ENCODE results near the gene SMYD3.

SMYD3 gene

DNA sequence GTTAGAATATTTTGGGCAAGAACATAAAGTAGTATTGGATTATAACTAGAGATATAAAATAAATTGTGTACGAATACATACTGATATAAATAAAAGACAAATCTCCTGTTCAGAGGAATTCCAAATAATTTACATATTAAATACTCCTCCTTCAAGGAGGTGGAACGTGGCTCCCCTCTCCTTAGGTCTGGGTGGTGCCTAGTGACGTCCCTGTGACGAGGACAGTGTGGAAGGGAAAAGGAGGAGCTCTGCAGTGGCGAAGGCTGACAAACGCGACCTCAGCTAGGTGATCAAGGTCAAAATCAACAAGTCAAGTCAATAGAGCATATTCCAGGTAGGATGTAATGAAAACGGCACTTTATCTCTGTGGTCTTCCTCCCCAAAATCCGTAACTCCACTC, 310.0 kb downstream of the SMYD3 start:
- Histone ChIP-seq H3K4me3 (ENCODE audit: insufficient read length, low read depth) (no peak overlapping the region), H3K9me3 (ENCODE audit: insufficient read depth, low read length) (no peaks in the 10 kb centered on the region), H3K9ac (ENCODE audit: insufficient read length, low read depth) (no peak overlapping the region), H3K4me1 (ENCODE audit: insufficient read depth, insufficient read length) (no peaks in the 10 kb centered on the region), H3K27me3 (ENCODE audit: insufficient read depth, insufficient read length) (no peaks in the 10 kb centered on the region), H3K36me3 (ENCODE audit: insufficient read depth, insufficient read length, low read length) (no peaks in the 10 kb centered on the region)
- DNase-seq (ENCODE audit: low read depth, low spot score) = no peak
- TF ChIP-seq YY1 (IDR thresholded peaks at IDR 0.05; ENCODE audit: insufficient read depth, insufficient read length) (no peak), SUZ12 (IDR thresholded peaks at IDR 0.05; ENCODE audit: extremely low read depth, insufficient read depth, insufficient read length) (no peak), ZNF274 (IDR thresholded peaks at IDR 0.05; ENCODE audit: low read depth, low read length) (no peak)

GRCh38 chr1:246195296-246195695, 311.8 kb downstream of the SMYD3 start:
- H3K9me3 ChIP-seq (ENCODE audit: insufficient read depth, low read length) = no peaks in the 10 kb centered on the region
- no peaks in the 10 kb centered on the region for H3K4me1 ChIP-seq (ENCODE audit: insufficient read depth, insufficient read length)
- H3K27me3 ChIP-seq (ENCODE audit: insufficient read depth, insufficient read length) = no peaks in the 10 kb centered on the region
- TF ChIP-seq ZNF274 (IDR thresholded peaks at IDR 0.05; ENCODE audit: low read depth, low read length) = no peak
- no peak for TF ChIP-seq YY1 (IDR thresholded peaks at IDR 0.05; ENCODE audit: insufficient read depth, insufficient read length)
- TF ChIP-seq SUZ12 (IDR thresholded peaks at IDR 0.05; ENCODE audit: extremely low read depth, insufficient read depth, insufficient read length) = no peak
- H3K9ac ChIP-seq (ENCODE audit: insufficient read length, low read depth) = no peak overlapping the region
- no peak for DNase-seq (ENCODE audit: low read depth, low spot score)
- H3K36me3 ChIP-seq (ENCODE audit: insufficient read depth, insufficient read length, low read length) = no peaks in the 10 kb centered on the region
- no peak overlapping the region for H3K4me3 ChIP-seq (ENCODE audit: insufficient read length, low read depth)

DNA sequence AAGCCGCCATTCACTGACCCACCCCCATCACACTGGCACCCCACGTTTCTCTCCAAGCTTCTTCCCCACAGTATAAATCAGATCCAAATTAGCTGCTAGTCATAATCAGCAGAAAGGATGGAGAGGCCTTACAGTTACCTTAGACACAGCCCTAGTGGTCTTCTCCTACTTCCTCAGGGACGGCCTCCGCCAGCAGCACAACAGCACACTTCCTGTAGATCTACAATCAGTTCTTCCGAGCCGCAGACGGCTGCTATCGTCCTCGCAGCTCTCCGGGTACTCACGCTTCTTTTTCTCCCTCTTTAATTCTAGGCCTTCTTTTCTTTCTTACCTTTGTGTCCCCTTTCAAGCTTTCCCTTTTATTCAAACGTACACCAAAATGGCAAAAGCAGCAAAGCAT, 313.5 kb downstream of the SMYD3 start:
- no peak for TF ChIP-seq ZNF274 (IDR thresholded peaks at IDR 0.05; ENCODE audit: low read depth, low read length)
- Histone ChIP-seq H3K4me1 (ENCODE audit: insufficient read depth, insufficient read length) (no peaks in the 10 kb centered on the region), H3K4me3 (ENCODE audit: insufficient read length, low read depth) (no peak overlapping the region), H3K9ac (ENCODE audit: insufficient read length, low read depth) (no peak overlapping the region), H3K36me3 (ENCODE audit: insufficient read depth, insufficient read length, low read length) (no peaks in the 10 kb centered on the region), H3K27me3 (ENCODE audit: insufficient read depth, insufficient read length) (no peaks in the 10 kb centered on the region), H3K9me3 (ENCODE audit: insufficient read depth, low read length) (no peaks in the 10 kb centered on the region)
- DNase-seq (ENCODE audit: low read depth, low spot score) = no peak

DNA sequence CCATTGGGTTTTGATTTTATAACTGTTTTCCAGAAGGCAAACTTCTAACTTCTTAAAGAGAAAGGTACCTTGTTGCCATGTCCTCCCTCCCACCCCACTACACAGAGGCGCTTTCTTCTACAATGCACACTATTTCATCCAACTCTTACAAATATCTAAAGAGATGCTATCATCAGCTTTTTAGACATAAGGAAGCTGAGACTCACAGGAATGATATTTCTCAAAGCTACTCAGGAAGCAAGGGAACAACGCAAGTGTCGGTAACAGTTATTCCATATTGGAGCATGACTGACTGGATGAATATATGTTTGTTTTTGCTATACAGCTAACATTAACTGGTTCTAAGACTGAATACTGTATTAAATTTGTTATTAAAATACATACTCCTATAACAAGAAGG, 318.0 kb downstream of the SMYD3 start:
- H3K4me3 ChIP-seq (ENCODE audit: insufficient read length, low read depth) = no peak overlapping the region
- TF ChIP-seq YY1 (IDR thresholded peaks at IDR 0.05; ENCODE audit: insufficient read depth, insufficient read length) (no peak), SUZ12 (IDR thresholded peaks at IDR 0.05; ENCODE audit: extremely low read depth, insufficient read depth, insufficient read length) (no peak), ZNF274 (IDR thresholded peaks at IDR 0.05; ENCODE audit: low read depth, low read length) (no peak)
- H3K4me1 ChIP-seq (ENCODE audit: insufficient read depth, insufficient read length) = no peaks in the 10 kb centered on the region
- H3K27me3 ChIP-seq (ENCODE audit: insufficient read depth, insufficient read length) = no peaks in the 10 kb centered on the region
- no peak overlapping the region for H3K9ac ChIP-seq (ENCODE audit: insufficient read length, low read depth)
- H3K36me3 ChIP-seq (ENCODE audit: insufficient read depth, insufficient read length, low read length) = no peaks in the 10 kb centered on the region
- no peak for DNase-seq (ENCODE audit: low read depth, low spot score)
- no peaks in the 10 kb centered on the region for H3K9me3 ChIP-seq (ENCODE audit: insufficient read depth, low read length)

DNA sequence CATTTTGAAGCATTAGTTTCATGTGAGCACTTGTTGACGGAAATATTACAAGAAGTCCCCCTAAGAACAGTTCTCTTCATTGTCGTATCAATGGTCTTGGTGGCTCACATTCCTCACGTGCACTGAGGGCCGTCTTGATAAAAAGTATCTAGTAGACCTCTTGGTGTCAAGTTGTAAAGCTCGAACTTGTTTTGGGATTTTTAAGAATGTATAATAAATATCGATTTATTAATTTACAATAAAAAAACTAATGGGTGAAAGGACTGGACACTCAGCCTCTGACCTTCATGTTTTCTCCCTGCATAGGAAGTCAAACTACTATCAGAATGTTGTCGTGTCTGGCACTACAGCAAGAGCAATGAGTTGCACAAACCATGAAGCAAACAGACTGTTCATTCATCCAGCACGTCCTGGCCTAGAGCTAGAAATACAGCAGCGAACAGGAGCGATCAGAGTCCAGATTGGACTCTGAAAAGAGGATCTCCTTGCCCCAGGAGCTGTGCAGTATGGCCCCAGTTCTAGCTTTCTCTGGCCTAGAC, 319.2 kb downstream of the SMYD3 start:
- Histone ChIP-seq H3K9me3 (ENCODE audit: insufficient read depth, low read length) (no peaks in the 10 kb centered on the region), H3K36me3 (ENCODE audit: insufficient read depth, insufficient read length, low read length) (no peaks in the 10 kb centered on the region), H3K9ac (ENCODE audit: insufficient read length, low read depth) (no peak overlapping the region), H3K4me1 (ENCODE audit: insufficient read depth, insufficient read length) (no peaks in the 10 kb centered on the region), H3K27me3 (ENCODE audit: insufficient read depth, insufficient read length) (no peaks in the 10 kb centered on the region), H3K4me3 (ENCODE audit: insufficient read length, low read depth) (no peak overlapping the region)
- no peak for TF ChIP-seq YY1 (IDR thresholded peaks at IDR 0.05; ENCODE audit: insufficient read depth, insufficient read length)
- no peak for TF ChIP-seq SUZ12 (IDR thresholded peaks at IDR 0.05; ENCODE audit: extremely low read depth, insufficient read depth, insufficient read length)
- no peak for TF ChIP-seq ZNF274 (IDR thresholded peaks at IDR 0.05; ENCODE audit: low read depth, low read length)
- DNase-seq (ENCODE audit: low read depth, low spot score) = no peak

DNA sequence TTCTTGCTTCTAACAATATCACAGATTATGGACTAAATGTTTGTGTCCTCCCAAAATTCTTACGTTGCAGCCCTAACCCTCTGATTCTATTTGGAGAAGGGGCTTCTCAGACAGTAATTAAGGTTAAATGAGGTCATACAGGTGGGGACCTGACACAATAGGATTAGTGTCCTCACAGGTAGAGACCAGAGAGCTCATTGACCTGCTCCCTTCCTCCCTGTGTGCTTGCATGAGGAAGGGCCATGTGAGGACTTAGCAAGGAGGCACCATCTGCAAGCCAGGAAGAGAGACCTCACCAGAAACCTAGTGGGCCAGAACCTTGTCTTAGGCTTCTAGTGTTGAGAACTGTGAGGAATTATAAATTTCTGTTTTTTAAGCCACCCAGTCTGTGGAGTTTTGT, 322.6 kb downstream of the SMYD3 start:
- no peaks in the 10 kb centered on the region for H3K36me3 ChIP-seq (ENCODE audit: insufficient read depth, insufficient read length, low read length)
- no peaks in the 10 kb centered on the region for H3K27me3 ChIP-seq (ENCODE audit: insufficient read depth, insufficient read length)
- H3K9ac ChIP-seq (ENCODE audit: insufficient read length, low read depth) = no peak overlapping the region
- no peak overlapping the region for H3K4me3 ChIP-seq (ENCODE audit: insufficient read length, low read depth)
- DNase-seq (ENCODE audit: low read depth, low spot score) = no peak
- no peak for TF ChIP-seq ZNF274 (IDR thresholded peaks at IDR 0.05; ENCODE audit: low read depth, low read length)
- no peak for TF ChIP-seq SUZ12 (IDR thresholded peaks at IDR 0.05; ENCODE audit: extremely low read depth, insufficient read depth, insufficient read length)
- TF ChIP-seq YY1 (IDR thresholded peaks at IDR 0.05; ENCODE audit: insufficient read depth, insufficient read length) = no peak
- no peaks in the 10 kb centered on the region for H3K9me3 ChIP-seq (ENCODE audit: insufficient read depth, low read length)
- no peaks in the 10 kb centered on the region for H3K4me1 ChIP-seq (ENCODE audit: insufficient read depth, insufficient read length)

- H3K4me1 ChIP-seq (ENCODE audit: insufficient read depth, insufficient read length) = no peaks in the 10 kb centered on the region
- no peak for TF ChIP-seq SUZ12 (IDR thresholded peaks at IDR 0.05; ENCODE audit: extremely low read depth, insufficient read depth, insufficient read length)
- TF ChIP-seq ZNF274 (IDR thresholded peaks at IDR 0.05; ENCODE audit: low read depth, low read length) = no peak
- TF ChIP-seq YY1 (IDR thresholded peaks at IDR 0.05; ENCODE audit: insufficient read depth, insufficient read length) = no peak
- no peaks in the 10 kb centered on the region for H3K36me3 ChIP-seq (ENCODE audit: insufficient read depth, insufficient read length, low read length)
- no peaks in the 10 kb centered on the region for H3K27me3 ChIP-seq (ENCODE audit: insufficient read depth, insufficient read length)
- H3K9me3 ChIP-seq (ENCODE audit: insufficient read depth, low read length) = no peaks in the 10 kb centered on the region
- DNase-seq (ENCODE audit: low read depth, low spot score) = no peak
- no peak overlapping the region for H3K4me3 ChIP-seq (ENCODE audit: insufficient read length, low read depth)
- H3K9ac ChIP-seq (ENCODE audit: insufficient read length, low read depth) = no peak overlapping the region
These were observed 324.8 kb downstream of the SMYD3 start for GRCh38 chr1:246182149-246182851.
